Measurements from ENCODE around the gene CWC25. TPM values are rescaled to one million over a fixed set of nuclear protein-coding genes. Genes with fewer than 3 reads are reported as not detected.

Gene CWC25
- total RNA-seq (2021; ENCODE audit: unreplicated experiment) (23.9 TPM), Bru-seq, nascent RNA (percentile 71 among the genes with signal in this experiment), BruChase-seq, experiment 1, labeled RNA remaining after a 6-hour chase (percentile 77 among the genes with signal in this experiment), BruChase-seq, experiment 2, labeled RNA remaining after a 2-hour chase (percentile 76 among the genes with signal in this experiment)
- 14.1 and 17.2 TPM in 2 replicates for polyA plus RNA-seq (2012)
- long read RNA-seq, transcript CWC25-202 (10 exons, 3,234 nt), result major isoform, 9 of 25 reads
- long read RNA-seq, partial matches to known transcripts, result 4 of 25 reads
- long read RNA-seq, other reads (novel, unspliced or antisense), result 12 of 25 reads

DNA sequence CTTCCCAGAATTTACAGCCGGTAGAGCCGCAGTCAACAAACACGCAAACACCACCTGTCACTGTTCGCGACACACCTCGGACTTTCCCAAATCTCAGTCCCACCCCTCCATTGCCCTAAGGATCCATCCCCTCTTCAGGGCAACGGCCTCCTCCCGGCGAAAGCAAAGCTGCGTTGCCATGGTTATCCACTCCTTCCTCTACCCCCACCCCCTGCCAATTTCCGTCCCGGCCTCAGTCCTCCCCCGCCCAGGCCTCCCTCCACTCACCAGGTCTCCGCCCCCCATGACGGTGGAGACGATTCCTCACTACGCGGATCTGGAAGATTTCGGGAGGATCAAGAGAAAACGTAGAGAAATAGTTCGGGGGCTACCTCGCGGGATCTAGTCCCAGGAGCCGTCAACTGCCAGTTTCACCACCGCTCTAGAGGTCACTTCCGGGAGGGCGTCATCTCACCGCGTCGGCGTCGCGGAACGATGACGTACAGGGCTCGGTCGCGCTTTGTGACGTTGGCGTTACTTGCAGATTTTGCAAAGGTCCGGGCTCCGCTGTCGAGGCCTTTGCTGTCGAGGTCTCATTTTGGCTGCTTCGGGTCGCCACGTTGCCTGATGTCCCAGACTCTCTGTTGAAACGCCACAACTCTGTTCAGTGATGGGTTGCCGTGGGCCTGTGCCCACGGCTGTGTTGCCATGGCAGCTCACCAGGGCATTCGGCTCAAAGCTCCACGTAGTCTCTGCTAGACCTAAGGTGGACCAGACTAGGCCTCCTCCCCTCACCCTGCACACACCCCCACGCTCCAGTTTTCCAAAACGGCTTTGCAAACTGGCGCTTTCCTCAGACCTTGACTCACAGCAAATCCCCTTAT lies at the start of gene CWC25:
TSS of gene CWC25 (minus strand) at position 423 of the 863 bp plus-strand sequence. CDS start at position 285, 138 bp downstream.
- H3K27ac ChIP-seq (ENCODE audit: low read depth, low read length), result peak within 1 kb of the TSS; percentile 92
- no peaks in the 10 kb centered on the region for H4K20me1 ChIP-seq (ENCODE audit: insufficient read depth)
- ChIA-PET RAD21 (ENCODE audit: low non-redundant PET in 1 of 2, low total read pairs in 2 of 2, uncharacterized antibody in 2 of 2, unreplicated experiment in 2 of 2) (no interaction called here), POLR2A (interaction anchor here (0.8 to 1.9 kb wide), 4 partner anchors 9 to 46 kb away, joined by 3 to 10 read pairs (median 4); partner anchors contain the start of genes LASP1 and RPL23), CTCF (no interaction called here)
- peak; percentile 31; the same call in 1 of the 2 replicates for TF ChIP-seq RAD21 (IDR thresholded peaks at IDR 0.05; ENCODE audit: low read depth)
- peak; percentile 95; the same call in 1 of the 2 replicates for TF ChIP-seq CBX3 (IDR thresholded peaks at IDR 0.05; ENCODE audit: low read depth)
- TF ChIP-seq SP1 (IDR thresholded peaks at IDR 0.05; ENCODE audit: low read depth), result peak; percentile 92
- peak; percentile 93 for TF ChIP-seq MAX (IDR thresholded peaks at IDR 0.05)
- TF ChIP-seq POLR2A (IDR thresholded peaks at IDR 0.05; ENCODE audit: borderline replicate concordance, extremely low read depth, insufficient read depth, insufficient read length), result peak; percentile 83
- TF ChIP-seq ELF1 (IDR thresholded peaks at IDR 0.05; ENCODE audit: borderline replicate concordance, low read depth), result peak; percentile 95
- TF ChIP-seq SRF (IDR thresholded peaks at IDR 0.05; ENCODE audit: low read depth), result peak; percentile 100
- TF ChIP-seq ZNF274 (IDR thresholded peaks at IDR 0.05; ENCODE audit: low read depth, low read length), result no peak
- TF ChIP-seq, protein P1, sequence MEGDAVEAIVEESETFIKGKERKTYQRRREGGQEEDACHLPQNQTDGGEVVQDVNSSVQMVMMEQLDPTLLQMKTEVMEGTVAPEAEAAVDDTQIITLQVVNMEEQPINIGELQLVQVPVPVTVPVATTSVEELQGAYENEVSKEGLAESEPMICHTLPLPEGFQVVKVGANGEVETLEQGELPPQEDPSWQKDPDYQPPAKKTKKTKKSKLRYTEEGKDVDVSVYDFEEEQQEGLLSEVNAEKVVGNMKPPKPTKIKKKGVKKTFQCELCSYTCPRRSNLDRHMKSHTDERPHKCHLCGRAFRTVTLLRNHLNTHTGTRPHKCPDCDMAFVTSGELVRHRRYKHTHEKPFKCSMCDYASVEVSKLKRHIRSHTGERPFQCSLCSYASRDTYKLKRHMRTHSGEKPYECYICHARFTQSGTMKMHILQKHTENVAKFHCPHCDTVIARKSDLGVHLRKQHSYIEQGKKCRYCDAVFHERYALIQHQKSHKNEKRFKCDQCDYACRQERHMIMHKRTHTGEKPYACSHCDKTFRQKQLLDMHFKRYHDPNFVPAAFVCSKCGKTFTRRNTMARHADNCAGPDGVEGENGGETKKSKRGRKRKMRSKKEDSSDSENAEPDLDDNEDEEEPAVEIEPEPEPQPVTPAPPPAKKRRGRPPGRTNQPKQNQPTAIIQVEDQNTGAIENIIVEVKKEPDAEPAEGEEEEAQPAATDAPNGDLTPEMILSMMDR (IDR thresholded peaks at IDR 0.05 in 2 of 3, conservative IDR thresholded peaks at IDR 0.05 in 1 of 3; ENCODE audit: borderline replicate concordance in 1 of 3, insufficient read depth in 1 of 3, low read depth in 2 of 3, low read length in 2 of 3), result no peak
- TF ChIP-seq ZFX (IDR thresholded peaks at IDR 0.05), result peak; percentile 99
- TF ChIP-seq ZBTB33 (IDR thresholded peaks at IDR 0.05; ENCODE audit: extremely low read depth, insufficient replicate concordance, low read length), result peak; percentile 72
- peak; percentile 56 for TF ChIP-seq YY1 (IDR thresholded peaks at IDR 0.05; ENCODE audit: extremely low read depth, insufficient replicate concordance, low read depth, low read length)
- peak; percentile 84 for TF ChIP-seq SIN3A (IDR thresholded peaks at IDR 0.05; ENCODE audit: low read depth)
- TF ChIP-seq TCF7L2 (IDR thresholded peaks at IDR 0.05; ENCODE audit: borderline replicate concordance, extremely low read depth, insufficient read depth, insufficient read length), result peak; percentile 66
- no peak for TF ChIP-seq FOSL1 (IDR thresholded peaks at IDR 0.05; ENCODE audit: low read depth)
- TF ChIP-seq POLR2AphosphoS5 (IDR thresholded peaks at IDR 0.05; ENCODE audit: low read depth, low read length), result peak; percentile 96
- TF ChIP-seq CEBPB (IDR thresholded peaks at IDR 0.05; ENCODE audit: low read depth), result no peak; the same call in 1 of the 2 replicates
- H3K9me3 ChIP-seq (ENCODE audit: control insufficient read depth in 1 of 2, insufficient read depth in 1 of 2, low read depth in 1 of 2, low read length in 2 of 2), result no peaks in the 10 kb centered on the region
- no peaks in the 10 kb centered on the region for H3K9me2 ChIP-seq (ENCODE audit: insufficient read depth)
- peak; percentile 93 for DNase-seq (ENCODE audit: low read depth, low spot score)
- intact Hi-C loops (cut with micrococcal nuclease), result no loop called here
- peaks cover 47% of the 10 kb centered on the region for H3K79me2 ChIP-seq (ENCODE audit: insufficient read depth, low read length)
- BruUV-seq (replicated peaks), result TSS peak; percentile 80
- peak; percentile 82 for ATAC-seq
- peak within 1 kb of the TSS; percentile 71 to 89 for H3K4me3 ChIP-seq (replicated peaks in 1 of 2; ENCODE audit: low read depth in 1 of 2, low read length in 2 of 2)
- H3K27me3 ChIP-seq (ENCODE audit: insufficient read depth, low read length), result no peaks in the 10 kb centered on the region
- H2AFZ ChIP-seq (ENCODE audit: low read depth, low read length, poor library complexity, severe bottlenecking), result no peak within 1 kb of the TSS
- peaks cover 9 to 10% of the 10 kb centered on the region in 2 experiments for H3K36me3 ChIP-seq (ENCODE audit: control insufficient read depth in 1 of 2, insufficient read depth in 2 of 2, low read length in 2 of 2)
- H3K9ac ChIP-seq (ENCODE audit: low read length), result peak within 1 kb of the TSS; percentile 85
- peak within 1 kb of the TSS; percentile 79 for H3K4me2 ChIP-seq (ENCODE audit: low read length)
- H3K4me1 ChIP-seq (ENCODE audit: control insufficient read depth in 1 of 2, insufficient read depth in 2 of 2, low read length in 2 of 2), result peaks cover 11 to 20% of the 10 kb centered on the region in 2 experiments
